Endothelial cell of umbilical vein (primary cell): Measurements from ENCODE around the gene FAM120C. TPM values are rescaled to one million over a fixed set of nuclear protein-coding genes. Genes with fewer than 3 reads are reported as not detected.

ENCODE experiments used
- BruUV-seq: library from RNA; stranded (reverse); fragments of 400-500 nt; replicated peaks from 2 replicates; lab custom pipeline; 2021; lab: Mats Ljungman, UMichigan
- CTCF ChIA-PET: fragments of 300-600, 350-600 bp; sonication (Branson Sonifier 250); formaldehyde crosslinking; loops from one replicate; lab custom pipeline; 2021; ENCODE audit warnings: antibody characterized with exemption, inconsistent platforms; lab: Charles Lee
- POLR2A ChIA-PET: fragments of 300-600, 350-600 bp; sonication (Branson Sonifier 250); formaldehyde crosslinking; loops from one replicate; lab custom pipeline; 2021; ENCODE audit warnings: antibody characterized with exemption, inconsistent platforms; lab: Charles Lee
- DNase-seq: peaks from one replicate; pipeline ENCODE4 v3.0.0-alpha.2; 2011; ENCODE audit warnings: low read depth, low spot score
- FAIRE-seq: peaks from 2 replicates; lab custom pipeline; 2011; peaks lifted over from hg19 to GRCh38; lab: Jason Lieb, UNC
- H2AFZ ChIP-seq: 2 replicates; pipeline ENCODE4 v1.6.0; 2012; ENCODE audit warnings: low read depth, low read length, control low read depth, inconsistent platforms
- H3K27ac ChIP-seq: 2 replicates; pipeline ENCODE4 v1.5.1; 2011; ENCODE audit warnings: low read depth, mild to moderate bottlenecking, control low read depth, low read length, moderate library complexity; ENCODE audit not compliant: insufficient read depth
- H3K27me3 ChIP-seq, 2 experiments: 2 replicates each; pipeline versions ENCODE4 v1.6.0 to v1.6.1; 2011; ENCODE audit warnings: low read length in 2 of 2, mixed read lengths in 1 of 2; ENCODE audit not compliant: control insufficient read depth in 2 of 2, insufficient read depth in 2 of 2
- H3K36me3 ChIP-seq, 2 experiments: 2 replicates in 1 of 2; 3 replicates in 1 of 2; pipeline ENCODE4 v1.5.1; 2011; ENCODE audit warnings: low read length in 2 of 2, mild to moderate bottlenecking in 1 of 2, moderate library complexity in 1 of 2; ENCODE audit not compliant: control insufficient read depth in 2 of 2, insufficient read depth in 2 of 2; ENCODE audit errors: extremely low read depth in 1 of 2
- H3K4me1 ChIP-seq: 3 replicates; pipeline ENCODE4 v1.5.1; 2011; ENCODE audit warnings: mild to moderate bottlenecking, low read length; ENCODE audit not compliant: control insufficient read depth, insufficient read depth; ENCODE audit errors: extremely low read depth
- H3K4me2 ChIP-seq: 2 replicates; pipeline ENCODE4 v1.6.1; 2011; ENCODE audit warnings: low read length, control low read depth, mixed read lengths; ENCODE audit not compliant: insufficient read depth
- H3K4me3 ChIP-seq, 3 experiments: fragments of 200-600 bp in 1 of 3; sonication (generic), shearing (Covaris generic) in 1 of 3; replicated peaks in 1 of 3; 2 replicates each; pipeline ENCODE4 v1.5.1; 2011 to 2016; ENCODE audit warnings: control low read depth in 3 of 3, low read length in 3 of 3, mild to moderate bottlenecking in 2 of 3, inconsistent platforms in 1 of 3, low read depth in 1 of 3, moderate library complexity in 1 of 3; ENCODE audit not compliant: insufficient read depth in 1 of 3
- H3K79me2 ChIP-seq: 2 replicates; pipeline ENCODE4 v1.6.0; 2012; ENCODE audit warnings: low read length, inconsistent platforms; ENCODE audit not compliant: control insufficient read depth, insufficient read depth
- H3K9ac ChIP-seq: replicated peaks from 2 replicates; pipeline ENCODE3; 2011; ENCODE audit warnings: low read length, control low read depth; ENCODE audit not compliant: insufficient read depth; ENCODE audit errors: extremely low read depth
- H3K9me1 ChIP-seq: replicated peaks from 3 replicates; pipeline ENCODE4 v1.6.0; 2011; ENCODE audit warnings: mild to moderate bottlenecking, low read length; ENCODE audit not compliant: control insufficient read depth, insufficient read depth; ENCODE audit errors: extremely low read depth
- H3K9me3 ChIP-seq: replicated peaks from 2 replicates; pipeline ENCODE4 v1.5.1; 2012; ENCODE audit warnings: low read length, inconsistent platforms; ENCODE audit not compliant: control insufficient read depth, insufficient read depth
- H4K20me1 ChIP-seq: replicated peaks from 2 replicates; pipeline ENCODE3; 2011; ENCODE audit warnings: mild to moderate bottlenecking, low read length; ENCODE audit not compliant: control insufficient read depth, insufficient read depth; ENCODE audit errors: extremely low read depth
- CTCF ChIP-seq, 2 donors: IDR thresholded peaks; 1 replicate in 1 of 2; 2 replicates in 1 of 2; pipeline ENCODE4 v1.5.1; 2011; ENCODE audit warnings: low read length in 2 of 2, mild to moderate bottlenecking in 2 of 2, moderate library complexity in 2 of 2, control low read depth in 1 of 2, inconsistent platforms in 1 of 2, low read depth in 1 of 2; ENCODE audit not compliant: insufficient read depth in 1 of 2; ENCODE audit errors: extremely low read depth in 1 of 2
- EZH2 ChIP-seq: IDR thresholded peaks from 2 replicates; pipeline ENCODE4 v1.6.1; 2012; ENCODE audit warnings: borderline replicate concordance, low read depth, mild to moderate bottlenecking, moderate library complexity, low read length, inconsistent platforms; ENCODE audit not compliant: severe bottlenecking
- FOS ChIP-seq: IDR thresholded peaks from 2 replicates; pipeline ENCODE4 v1.6.1; 2011; ENCODE audit warnings: mild to moderate bottlenecking, low read length, moderate library complexity, borderline replicate concordance; ENCODE audit not compliant: insufficient read depth
- GATA2 ChIP-seq: IDR thresholded peaks from 2 replicates; pipeline ENCODE4 v1.7.0; 2011; ENCODE audit warnings: low read depth, mild to moderate bottlenecking, moderate library complexity, mixed read lengths, low read length; ENCODE audit not compliant: insufficient read length, insufficient read depth
- JUN ChIP-seq: IDR thresholded peaks from 2 replicates; pipeline ENCODE4 v1.6.1; 2011; ENCODE audit warnings: borderline replicate concordance, low read depth; ENCODE audit not compliant: insufficient read length, insufficient read depth
- MAX ChIP-seq: IDR thresholded peaks from 2 replicates; pipeline ENCODE4 v1.6.1; 2011; ENCODE audit not compliant: insufficient read depth, insufficient read length
- MYC ChIP-seq: IDR thresholded peaks from one replicate; pipeline ENCODE4 v1.6.1; 2011; ENCODE audit warnings: mild to moderate bottlenecking, low read depth, low read length
- POLR2A ChIP-seq: IDR thresholded peaks from 2 replicates; pipeline ENCODE4 v1.6.1; 2012; ENCODE audit warnings: low read depth, mild to moderate bottlenecking, control low read depth, low read length
- POLR2AphosphoS5 ChIP-seq: IDR thresholded peaks from 2 replicates; pipeline ENCODE4 v1.6.1; 2012; ENCODE audit warnings: low read depth, mild to moderate bottlenecking, control low read depth, low read length, moderate library complexity; ENCODE audit not compliant: insufficient read depth
- dilution Hi-C: fragments of 300-500 bp; cut with MboI; formaldehyde crosslinking; loops from one replicate; pipeline ENCODE4 v1.15.0; 2019; ENCODE audit warnings: low sequenced_read_pairs; ENCODE audit not compliant: extremely low pct_ligation_motif_present
- intact Hi-C: fragments of 100-400 bp; cut with micrococcal nuclease; formaldehyde crosslinking; loops from one replicate; pipeline ENCODE4 v1.10.0; 2022
- polyA plus RNA-seq, 4 experiments: library from polyadenylated mRNA; depleted of rRNA in 3 of 4; stranded (reverse) in 3 of 4; unstranded in 1 of 4; fragments of >200 nt; gene quantifications; 2 replicates each; pipeline versions ENCODE4 v1.2.1 to v1.2.3, GENCODE V29; 2011 to 2012; ENCODE audit warnings: missing spikeins in 1 of 4
- total RNA-seq: library from RNA; stranded (reverse); gene quantifications from 2 replicates; pipeline ENCODE4 v1.2.3, GENCODE V29; 2021

FAM120C gene
- total and polyA plus RNA-seq, 2 donors (not counting 3 experiments of a cell fraction or from before 2014, with no cell fraction given): 4.2 to 11.4 TPM

GRCh38 chrX:54029529-54030143 is 153.4 kb downstream of the FAM120C start:
- Histone ChIP-seq H3K9ac (no peak overlapping the region), H3K36me3 (peaks cover 0 to 7% of the 10 kb centered on the region in 2 experiments), H3K9me3 (no peaks in the 10 kb centered on the region), H3K4me2 (no peak overlapping the region), H3K4me1 (no peaks in the 10 kb centered on the region), H4K20me1 (no peaks in the 10 kb centered on the region), H3K27ac (no peak overlapping the region), H3K4me3 (no peak overlapping the region), H3K9me1 (no peaks in the 10 kb centered on the region), H2AFZ (no peak overlapping the region), H3K79me2 (no peaks in the 10 kb centered on the region), H3K27me3 (no peaks in the 10 kb centered on the region)
- dilution Hi-C loops: no loop called here
- DNase-seq: no peak
- POLR2A ChIA-PET: no interaction called here
- no peak for FAIRE-seq
- intact Hi-C loops: no loop called here
- no peak for TF ChIP-seq POLR2AphosphoS5
- no peak for TF ChIP-seq GATA2
- TF ChIP-seq JUN: no peak
- TF ChIP-seq POLR2A: no peak
- TF ChIP-seq FOS: no peak
- TF ChIP-seq EZH2: no peak
- BruUV-seq: no TSS peak
- CTCF ChIA-PET: no interaction called here

GRCh38 chrX:54024350-54024749 is 158.7 kb downstream of the FAM120C start:
- no peak for DNase-seq
- POLR2A ChIA-PET: no interaction called here
- CTCF ChIA-PET: interaction anchor here (0.7 kb wide), 1 partner anchor 62 kb away, joined by 3 read pairs; no protein-coding TSS in a partner anchor
- Histone ChIP-seq H3K9me1 (no peaks in the 10 kb centered on the region), H3K4me1 (no peaks in the 10 kb centered on the region), H3K27ac (no peak overlapping the region), H3K27me3 (no peaks in the 10 kb centered on the region), H3K4me2 (no peak overlapping the region), H3K9me3 (no peaks in the 10 kb centered on the region), H3K9ac (no peak overlapping the region), H3K36me3 (peaks cover 0 to 9% of the 10 kb centered on the region in 2 experiments), H3K79me2 (no peaks in the 10 kb centered on the region), H4K20me1 (no peaks in the 10 kb centered on the region), H3K4me3 (no peak overlapping the region), H2AFZ (no peak overlapping the region)
- dilution Hi-C loops: no loop called here
- no TSS peak for BruUV-seq
- FAIRE-seq: no peak
- intact Hi-C loops: no loop called here
- TF ChIP-seq POLR2A (no peak), POLR2AphosphoS5 (no peak), CTCF (IDR thresholded peaks at IDR 0.05; ENCODE audit: extremely low read depth in 1 of 2, insufficient read depth in 1 of 2, low read depth in 1 of 2, low read length in 2 of 2) (no peak), MYC (no peak), JUN (no peak), MAX (no peak)
